Hepatocyte (in vitro differentiated cells): ENCODE measurements around the gene PGA4. TPM values are rescaled to one million over a fixed set of nuclear protein-coding genes. Genes with fewer than 3 reads are reported as not detected.
"Not testable (repeated sequence)": the region's sequence is repeated elsewhere in the genome, so short reads cannot be mapped to it uniquely, and the experiment has no call there.

Experiments
- DNase-seq: peaks from one replicate; pipeline ENCODE4 v3.0.0-alpha.2; 2016; ENCODE audit warnings: low spot score
- H2AFZ ChIP-seq: fragments of 200-600 bp; sonication (generic); 2 replicates; pipeline ENCODE4 v1.6.0; 2016; ENCODE audit warnings: antibody characterized with exemption, mild to moderate bottlenecking
- H3K27ac ChIP-seq: fragments of 200-600 bp; sonication (generic); 2 replicates; pipeline ENCODE4 v1.5.1; 2016; ENCODE audit warnings: mild to moderate bottlenecking
- H3K27me3 ChIP-seq: fragments of 200-600 bp; sonication (generic); 2 replicates; pipeline ENCODE4 v1.6.1; 2016
- H3K36me3 ChIP-seq: fragments of 200-600 bp; sonication (generic); replicated peaks from 2 replicates; pipeline ENCODE4 v1.5.1; 2016; ENCODE audit warnings: low read depth; ENCODE audit not compliant: insufficient read depth
- H3K4me1 ChIP-seq: fragments of 200-600 bp; sonication (generic); 2 replicates; pipeline ENCODE4 v1.5.1; 2016; ENCODE audit warnings: mild to moderate bottlenecking, moderate library complexity; ENCODE audit not compliant: insufficient read depth
- H3K4me2 ChIP-seq: fragments of 200-600 bp; sonication (generic); 2 replicates; pipeline ENCODE4 v1.6.0; 2016
- H3K4me3 ChIP-seq: fragments of 200-600 bp; sonication (generic); 2 replicates; pipeline ENCODE4 v1.5.1; 2016; ENCODE audit warnings: mild to moderate bottlenecking
- H3K79me2 ChIP-seq: fragments of 200-600 bp; sonication (generic); 2 replicates; pipeline ENCODE4 v1.6.0; 2017; ENCODE audit warnings: mild to moderate bottlenecking
- H3K9me2 ChIP-seq: fragments of 200-600 bp; sonication (generic); replicated peaks from 2 replicates; pipeline ENCODE4 v1.6.0; 2017; ENCODE audit warnings: mild to moderate bottlenecking; ENCODE audit not compliant: insufficient read depth
- H3K9me3 ChIP-seq: fragments of 200-600 bp; sonication (generic); 2 replicates; pipeline ENCODE4 v1.5.1; 2016; ENCODE audit warnings: low read depth, mild to moderate bottlenecking
- H4K20me1 ChIP-seq: fragments of 200-600 bp; sonication (generic); 2 replicates; pipeline ENCODE4 v1.6.0; 2016; ENCODE audit warnings: mild to moderate bottlenecking; ENCODE audit not compliant: insufficient read depth, poor library complexity, severe bottlenecking
- WGBS: methylation state at CpG from one replicate; pipeline ENCODE4 v1.1.6; 2016; ENCODE audit warnings: low lambda C conversion rate; ENCODE audit errors: missing lambda C conversion rate; 5-methylcytosine and 5-hydroxymethylcytosine counted together
- polyA plus RNA-seq: library from polyadenylated mRNA; unstranded; fragments of >200 nt; fragmentation: Nextera tagmentation; extraction: Ambion mirVana; gene quantifications from 2 replicates; pipeline ENCODE4 v1.2.1, GENCODE V29; 2016
- total RNA-seq: library from RNA; depleted of rRNA; stranded (reverse); fragments of >200 nt; gene quantifications from 2 replicates; pipeline ENCODE4 v1.2.3, GENCODE V29; 2014

Gene PGA4
- total and polyA plus RNA-seq, 2 experiments from 2014 or later: 2.0 to 16.2 TPM

GRCh38 chr11:61241526-61241925 lies 19.4 kb downstream of the PGA4 start:
- H3K9me3 ChIP-seq, H3K27ac ChIP-seq, H3K4me1 ChIP-seq, H3K9me2 ChIP-seq, H3K4me3 ChIP-seq, H3K79me2 ChIP-seq, H3K36me3 ChIP-seq, H3K27me3 ChIP-seq, DNase-seq, H2AFZ ChIP-seq, H4K20me1 ChIP-seq, H3K4me2 ChIP-seq: not testable (repeated sequence)
- WGBS: no CpG with 5 or more reads among the region's 5 CpGs

DNA sequence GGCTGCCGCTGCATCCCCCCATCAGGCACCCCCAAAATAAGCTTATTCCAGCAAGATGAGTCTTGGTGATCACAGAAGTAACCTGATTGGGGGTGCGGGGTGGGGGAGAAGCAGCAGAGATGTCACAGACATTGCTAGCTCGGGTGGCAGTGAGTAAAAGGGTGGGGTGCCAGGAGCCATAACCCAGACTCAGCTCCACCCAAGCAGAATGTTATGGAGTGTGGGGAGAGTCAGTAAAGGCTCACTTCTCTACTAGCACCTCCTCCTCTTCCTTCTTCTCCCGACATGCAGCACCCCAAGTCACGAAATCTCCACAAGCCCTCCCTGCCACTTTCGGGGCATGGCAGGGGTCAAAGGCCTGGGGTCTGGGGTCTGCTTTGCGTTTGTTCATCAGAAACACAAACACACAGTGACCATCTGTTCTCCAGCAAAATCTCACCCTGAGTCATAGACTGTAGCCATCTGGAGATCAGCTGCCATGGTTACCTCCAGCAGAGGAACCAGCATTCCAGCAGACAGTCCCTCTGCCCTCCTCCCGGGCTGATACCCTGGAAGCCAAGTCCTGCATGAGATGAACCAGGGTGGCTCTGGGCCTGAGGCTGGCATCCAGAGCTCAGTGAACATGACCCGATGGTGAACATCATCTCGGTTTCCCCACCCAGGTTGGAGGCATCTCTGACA lies 23.3 kb downstream of the PGA4 start:
- H3K9me2 ChIP-seq, H3K36me3 ChIP-seq, H3K4me2 ChIP-seq, H3K4me3 ChIP-seq, H4K20me1 ChIP-seq, H2AFZ ChIP-seq, H3K27ac ChIP-seq, H3K27me3 ChIP-seq, H3K79me2 ChIP-seq, H3K9me3 ChIP-seq, DNase-seq, H3K4me1 ChIP-seq: not testable (repeated sequence)
- no CpG with 5 or more reads among the region's 10 CpGs for WGBS

- not testable (repeated sequence) for DNase-seq, H3K79me2 ChIP-seq, H3K27ac ChIP-seq, H3K4me1 ChIP-seq, H3K9me2 ChIP-seq, H2AFZ ChIP-seq, H4K20me1 ChIP-seq, H3K27me3 ChIP-seq, H3K4me3 ChIP-seq, H3K9me3 ChIP-seq, H3K4me2 ChIP-seq, H3K36me3 ChIP-seq
- 90% methylated on average over 9 of the region's 9 CpGs for WGBS
Observed at GRCh38 chr11:61248071-61248470, 25.9 kb downstream of the PGA4 start.

- H3K27me3 ChIP-seq, H3K36me3 ChIP-seq, H2AFZ ChIP-seq, H3K9me3 ChIP-seq, H3K4me1 ChIP-seq, H3K4me2 ChIP-seq, H3K9me2 ChIP-seq, H3K79me2 ChIP-seq, H4K20me1 ChIP-seq, H3K27ac ChIP-seq, H3K4me3 ChIP-seq, DNase-seq: not testable (repeated sequence)
- WGBS: 93% methylated on average over 8 of the region's 8 CpGs
Observed at GRCh38 chr11:61249201-61249600, 27.1 kb downstream of the PGA4 start.

DNA sequence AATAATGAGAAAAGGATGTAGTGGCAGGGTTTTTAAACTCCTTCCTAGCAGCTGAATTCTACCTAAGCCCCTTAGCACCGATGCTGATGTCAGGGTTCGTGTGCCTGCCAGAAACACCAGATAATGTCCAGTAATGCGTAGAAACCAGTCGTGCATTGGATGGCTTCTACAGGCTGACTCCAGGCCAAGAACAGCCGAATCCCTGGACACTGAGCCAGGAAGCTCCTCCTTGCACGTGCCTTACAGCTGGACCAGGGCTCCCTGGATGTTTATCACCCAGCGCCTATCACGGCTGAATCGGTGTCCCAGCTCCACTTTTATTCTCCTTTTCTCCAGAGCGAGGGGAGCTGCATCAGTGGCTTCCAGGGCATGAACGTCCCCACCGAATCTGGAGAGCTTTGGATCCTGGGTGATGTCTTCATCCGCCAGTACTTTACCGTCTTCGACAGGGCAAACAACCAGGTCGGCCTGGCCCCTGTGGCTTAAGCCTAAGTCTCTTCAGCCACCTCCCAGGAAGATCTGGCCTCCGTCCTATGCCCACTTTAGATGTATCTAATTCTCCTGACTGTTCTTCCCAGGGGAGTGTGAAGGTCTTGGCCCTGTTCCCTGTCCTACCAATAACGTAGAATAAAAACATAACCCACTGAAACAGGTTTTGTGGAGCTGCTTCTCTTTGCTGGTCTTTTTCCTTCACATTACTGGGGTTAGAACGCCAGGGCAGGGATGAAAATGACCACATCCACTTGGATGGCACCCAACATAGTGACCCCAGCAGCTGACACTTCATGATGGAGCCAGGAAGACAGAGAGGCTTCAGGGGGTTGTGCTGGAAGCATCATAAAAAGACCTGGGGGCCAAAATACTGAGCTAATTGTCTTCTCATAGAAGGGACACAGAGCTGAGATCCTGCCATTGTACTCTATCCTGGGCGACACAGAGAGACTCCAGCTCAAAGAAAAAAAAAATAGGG lies 28.9 kb downstream of the PGA4 start:
- H3K9me3 ChIP-seq, H3K79me2 ChIP-seq, H3K9me2 ChIP-seq, DNase-seq, H4K20me1 ChIP-seq, H3K27ac ChIP-seq, H3K4me2 ChIP-seq, H3K36me3 ChIP-seq, H2AFZ ChIP-seq, H3K4me3 ChIP-seq, H3K4me1 ChIP-seq, H3K27me3 ChIP-seq: not testable (repeated sequence)
- WGBS: 85% methylated on average over 20 of the region's 20 CpGs

- H3K79me2 ChIP-seq, H4K20me1 ChIP-seq, H3K9me2 ChIP-seq, H3K4me2 ChIP-seq, H3K4me3 ChIP-seq, H3K27ac ChIP-seq, DNase-seq, H3K9me3 ChIP-seq, H3K4me1 ChIP-seq, H2AFZ ChIP-seq, H3K27me3 ChIP-seq, H3K36me3 ChIP-seq: not testable (repeated sequence)
- 64% methylated on average over 1 of the region's 1 CpG for WGBS
Observed at GRCh38 chr11:61252332-61252731, 30.2 kb downstream of the PGA4 start.
